Measurements from ENCODE around the gene RABL6.

The RABL6 gene

GRCh38 chr9:136848393-136849037 lies 40.8 kb downstream of the RABL6 start:
- DNase-seq: peak; percentile 37

- DNase-seq: peak; percentile 97
These were observed 41.6 kb downstream of the RABL6 start, which contains the start of gene PHPT1 for GRCh38 chr9:136849038-136849959. Gene PHPT1 (plus strand): TSS chr9:136849409. CDS start chr9:136849431, 22 bp downstream.

GRCh38 chr9:136849960-136850865 lies 42.5 kb downstream of the RABL6 start:
- DNase-seq: no peak

GRCh38 chr9:136850866-136851775 lies 43.4 kb downstream of the RABL6 start:
- no peak for DNase-seq

DNA sequence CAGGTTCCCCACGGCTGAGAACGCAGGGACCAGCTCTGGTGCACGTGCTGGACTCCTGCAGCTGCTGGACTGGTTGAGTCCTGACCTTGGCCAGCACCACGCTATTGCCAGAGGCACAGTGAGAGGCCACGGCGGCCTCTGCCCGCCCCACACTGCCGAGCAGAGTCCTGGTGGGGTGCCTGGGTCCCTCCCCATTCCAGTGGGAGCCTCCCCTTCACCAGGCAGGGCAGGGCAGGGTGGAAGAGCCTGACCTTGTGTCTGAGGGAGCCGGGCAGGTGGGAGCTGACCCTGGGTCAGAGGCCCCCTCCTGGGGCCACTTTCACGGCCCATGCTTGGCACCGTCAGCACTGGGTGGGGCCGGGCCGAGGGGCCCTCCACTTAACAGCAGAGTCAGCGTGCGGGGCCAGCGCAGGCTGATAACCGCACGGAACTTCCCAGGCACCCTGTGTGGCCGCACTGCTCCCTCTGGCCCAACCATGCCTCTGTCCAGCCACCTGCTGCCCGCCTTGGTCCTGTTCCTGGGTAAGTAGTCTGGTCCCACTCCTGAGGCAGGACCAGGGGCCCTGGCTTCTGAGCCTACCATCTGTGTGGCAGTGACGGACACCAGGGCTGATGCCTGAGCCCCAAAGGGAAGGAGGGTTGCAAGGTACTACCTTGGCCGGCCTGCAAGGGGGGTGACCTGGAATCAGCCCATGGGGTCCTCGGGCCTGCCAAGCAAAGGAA lies 44.4 kb downstream of the RABL6 start, which contains the start of gene MAMDC4:
TSS of gene MAMDC4 (plus strand) at position 406 of the 723 bp plus-strand sequence. CDS start at position 477, 71 bp downstream.
- no peak for DNase-seq

GRCh38 chr9:136852664-136853595 lies 45.2 kb downstream of the RABL6 start:
- no peak for DNase-seq

DNA sequence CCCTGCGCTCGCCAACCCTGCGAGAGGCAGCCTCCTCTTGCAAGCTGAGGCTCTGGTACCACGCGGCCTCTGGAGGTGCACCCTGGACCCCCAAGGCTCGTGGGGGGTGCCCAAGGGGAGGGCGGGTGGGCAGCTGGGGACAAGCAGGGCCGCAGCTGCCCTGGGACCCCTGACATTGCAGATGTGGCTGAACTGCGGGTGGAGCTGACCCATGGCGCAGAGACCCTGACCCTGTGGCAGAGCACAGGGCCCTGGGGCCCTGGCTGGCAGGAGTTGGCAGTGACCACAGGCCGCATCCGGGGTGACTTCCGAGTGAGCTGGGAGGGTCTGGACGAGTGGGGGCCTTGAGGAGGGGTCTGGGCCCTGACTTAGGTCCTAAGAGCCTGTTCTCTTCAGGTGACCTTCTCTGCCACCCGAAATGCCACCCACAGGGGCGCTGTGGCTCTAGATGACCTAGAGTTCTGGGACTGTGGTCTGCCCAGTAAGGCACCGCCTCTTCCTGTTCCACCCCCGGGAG lies 45.9 kb downstream of the RABL6 start:
- DNase-seq: no peak

DNA sequence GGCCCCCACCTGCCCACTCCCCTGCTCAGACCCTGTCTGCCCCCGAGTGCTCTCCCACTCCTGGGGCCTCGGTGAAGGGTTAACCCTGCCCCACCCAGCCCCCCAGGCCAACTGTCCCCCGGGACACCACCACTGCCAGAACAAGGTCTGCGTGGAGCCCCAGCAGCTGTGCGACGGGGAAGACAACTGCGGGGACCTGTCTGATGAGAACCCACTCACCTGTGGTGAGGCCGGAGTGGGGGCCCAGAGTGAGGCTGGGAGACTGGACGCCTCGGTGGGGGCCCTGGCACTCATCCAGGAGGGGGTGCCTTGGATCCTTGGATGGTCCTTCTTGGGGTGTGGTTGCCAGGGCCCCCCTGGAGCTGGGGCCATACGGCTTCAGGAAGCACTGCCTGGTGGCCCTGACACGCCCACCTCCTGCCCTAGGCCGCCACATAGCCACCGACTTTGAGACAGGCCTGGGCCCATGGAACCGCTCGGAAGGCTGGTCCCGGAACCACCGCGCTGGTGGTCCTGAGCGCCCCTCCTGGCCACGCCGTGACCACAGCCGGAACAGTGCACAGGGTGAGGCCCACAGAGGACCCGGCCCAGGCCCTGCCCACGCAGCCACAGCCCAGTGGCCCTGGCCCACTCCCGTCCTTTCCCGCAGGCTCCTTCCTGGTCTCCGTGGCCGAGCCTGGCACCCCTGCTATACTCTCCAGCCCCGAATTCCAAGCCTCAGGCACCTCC lies 46.5 kb downstream of the RABL6 start:
- no peak for DNase-seq

DNA sequence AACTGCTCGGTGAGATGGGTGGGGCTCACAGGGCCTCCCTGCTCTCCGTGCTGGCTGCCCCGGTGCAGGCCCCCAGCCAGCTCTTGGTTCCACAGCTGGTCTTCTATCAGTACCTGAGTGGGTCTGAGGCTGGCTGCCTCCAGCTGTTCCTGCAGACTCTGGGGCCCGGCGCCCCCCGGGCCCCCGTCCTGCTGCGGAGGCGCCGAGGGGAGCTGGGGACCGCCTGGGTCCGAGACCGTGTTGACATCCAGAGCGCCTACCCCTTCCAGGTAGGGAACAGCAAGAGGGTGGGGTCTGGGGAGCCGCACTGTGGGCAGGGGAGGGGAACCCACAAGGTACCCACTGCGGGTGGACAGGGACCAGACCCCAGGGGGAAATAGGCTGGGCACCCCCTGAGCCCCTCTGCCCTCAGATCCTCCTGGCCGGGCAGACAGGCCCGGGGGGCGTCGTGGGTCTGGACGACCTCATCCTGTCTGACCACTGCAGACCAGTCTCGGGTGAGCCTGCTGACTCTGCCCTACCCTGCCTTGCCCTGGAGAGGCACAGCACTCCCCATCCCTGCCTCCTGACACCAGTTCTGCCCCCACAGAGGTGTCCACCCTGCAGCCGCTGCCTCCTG lies 47.2 kb downstream of the RABL6 start:
- no peak for DNase-seq

DNA sequence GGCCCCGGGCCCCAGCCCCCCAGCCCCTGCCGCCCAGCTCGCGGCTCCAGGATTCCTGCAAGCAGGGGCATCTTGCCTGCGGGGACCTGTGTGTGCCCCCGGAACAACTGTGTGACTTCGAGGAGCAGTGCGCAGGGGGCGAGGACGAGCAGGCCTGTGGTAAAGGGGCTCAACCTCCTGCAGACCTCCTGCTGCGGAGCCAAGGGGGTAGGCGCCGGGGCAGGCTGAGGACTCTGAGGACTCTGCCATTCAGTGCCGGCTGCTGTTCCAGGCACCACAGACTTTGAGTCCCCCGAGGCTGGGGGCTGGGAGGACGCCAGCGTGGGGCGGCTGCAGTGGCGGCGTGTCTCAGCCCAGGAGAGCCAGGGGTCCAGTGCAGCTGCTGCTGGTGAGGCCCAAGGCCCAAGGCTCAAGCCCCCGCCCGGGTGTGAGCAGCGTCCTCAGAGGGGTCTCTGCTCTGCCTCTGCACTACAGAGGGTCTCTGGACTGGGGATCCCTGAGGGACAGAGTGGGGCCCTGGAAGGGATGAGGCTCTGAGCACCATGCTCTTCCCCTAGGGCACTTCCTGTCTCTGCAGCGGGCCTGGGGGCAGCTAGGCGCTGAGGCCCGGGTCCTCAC lies 47.8 kb downstream of the RABL6 start:
- DNase-seq: no peak

DNA sequence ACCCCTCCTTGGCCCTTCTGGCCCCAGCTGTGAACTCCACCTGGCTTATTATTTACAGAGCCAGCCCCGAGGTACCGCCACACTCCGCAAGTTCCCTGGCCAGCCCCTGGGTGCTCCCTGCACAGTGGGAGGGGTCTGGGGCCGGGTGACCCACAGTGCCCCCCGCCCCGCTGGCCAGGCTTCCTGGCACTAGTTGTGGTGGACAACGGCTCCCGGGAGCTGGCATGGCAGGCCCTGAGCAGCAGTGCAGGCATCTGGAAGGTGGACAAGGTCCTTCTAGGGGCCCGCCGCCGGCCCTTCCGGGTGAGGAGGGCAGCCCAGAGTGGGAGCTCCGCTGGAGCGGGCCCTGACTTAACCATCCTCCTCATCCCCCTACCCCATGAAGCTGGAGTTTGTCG lies 48.3 kb downstream of the RABL6 start:
- DNase-seq: no peak

DNA sequence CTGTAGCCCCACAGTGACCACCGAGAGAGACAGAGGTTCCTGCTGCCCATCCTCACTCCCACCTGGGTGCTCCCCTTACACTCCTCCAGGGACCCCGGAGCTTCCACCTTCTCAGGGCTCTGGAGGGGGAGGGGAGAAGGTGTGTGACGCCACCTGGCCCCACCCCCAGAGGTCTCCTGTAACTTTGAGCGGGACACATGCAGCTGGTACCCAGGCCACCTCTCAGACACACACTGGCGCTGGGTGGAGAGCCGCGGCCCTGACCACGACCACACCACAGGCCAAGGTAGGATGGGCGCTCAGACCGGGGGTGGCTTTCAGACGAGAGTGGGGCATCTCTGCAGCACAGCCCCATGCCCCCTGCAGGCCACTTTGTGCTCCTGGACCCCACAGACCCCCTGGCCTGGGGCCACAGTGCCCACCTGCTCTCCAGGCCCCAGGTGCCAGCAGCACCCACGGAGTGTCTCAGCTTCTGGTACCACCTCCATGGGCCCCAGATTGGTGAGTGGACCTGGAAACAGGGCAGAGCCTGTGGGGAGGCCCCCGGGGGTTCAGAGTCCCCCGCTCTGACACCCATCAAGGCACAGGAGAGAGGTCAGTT lies 48.9 kb downstream of the RABL6 start:
- DNase-seq: no peak

GRCh38 chr9:136857166-136857565 lies 49.4 kb downstream of the RABL6 start:
- DNase-seq: no peak

DNA sequence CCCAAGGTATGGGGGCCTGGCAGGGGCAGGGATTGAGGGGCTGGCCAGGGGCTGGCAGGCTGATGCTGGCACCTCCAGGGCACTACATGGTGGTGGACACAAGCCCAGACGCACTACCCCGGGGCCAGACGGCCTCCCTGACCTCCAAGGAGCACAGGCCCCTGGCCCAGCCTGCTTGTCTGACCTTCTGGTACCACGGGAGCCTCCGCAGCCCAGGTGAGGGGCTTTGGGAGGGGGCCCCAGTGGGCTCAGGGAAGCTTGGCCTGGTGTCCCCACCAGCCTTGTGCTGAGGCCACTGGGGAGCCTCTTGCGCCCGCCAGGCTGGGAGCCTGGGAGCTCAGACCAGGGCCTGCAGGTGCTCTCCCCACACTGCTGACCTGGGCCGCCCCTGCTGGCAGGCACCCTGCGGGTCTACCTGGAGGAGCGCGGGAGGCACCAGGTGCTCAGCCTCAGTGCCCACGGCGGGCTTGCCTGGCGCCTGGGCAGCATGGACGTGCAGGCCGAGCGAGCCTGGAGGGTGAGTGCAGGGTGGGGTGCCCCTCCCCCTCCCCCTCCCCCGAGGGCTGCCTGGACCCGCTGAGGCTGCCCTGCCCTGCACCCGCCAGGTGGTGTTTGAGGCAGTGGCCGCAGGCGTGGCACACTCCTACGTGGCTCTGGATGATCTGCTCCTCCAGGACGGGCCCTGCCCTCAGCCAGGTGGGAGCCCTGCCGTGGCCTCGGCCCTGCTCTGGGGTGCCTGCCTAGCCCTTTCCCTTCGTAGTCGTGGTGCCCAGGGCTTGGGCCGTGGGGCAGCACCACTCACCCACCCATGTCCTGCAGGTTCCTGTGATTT lies 50.0 kb downstream of the RABL6 start:
- DNase-seq: no peak

DNA sequence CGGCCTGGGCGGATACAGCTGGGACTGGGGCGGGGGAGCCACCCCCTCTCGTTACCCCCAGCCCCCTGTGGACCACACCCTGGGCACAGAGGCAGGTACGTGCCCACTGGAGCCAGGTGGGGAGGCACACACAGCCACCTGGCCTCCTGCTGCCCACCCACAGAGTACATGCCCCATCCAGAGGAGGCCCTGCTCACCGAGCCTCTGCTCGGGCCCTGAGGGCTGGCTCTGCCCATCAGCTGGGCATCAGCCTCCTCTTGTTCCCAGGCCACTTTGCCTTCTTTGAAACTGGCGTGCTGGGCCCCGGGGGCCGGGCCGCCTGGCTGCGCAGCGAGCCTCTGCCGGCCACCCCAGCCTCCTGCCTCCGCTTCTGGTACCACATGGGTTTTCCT lies 50.7 kb downstream of the RABL6 start:
- DNase-seq: no peak

Data from CD4-positive, alpha-beta T cell treated with Interleukin-17A for 1 hour (primary cell).